Central memory CD4-positive, alpha-beta T cell (primary cell): ENCODE results near the gene BMAL2.
A peak's percentile ranks its signal among the peaks of the same experiment; 100 is the strongest.

Experiments
- DNase-seq: peaks from one replicate; pipeline ENCODE4 v3.0.0; 2022
- total RNA-seq, 3 experiments: gene quantifications; one replicate each; lab custom pipeline; 2026; lab: John Stamatoyannopoulos, UW

BMAL2 gene
- 0.19 to 12.5 (median 0.44) reads per million in 3 experiments for total RNA-seq

GRCh38 chr12:27332714-27333402, at the start of gene BMAL2:
Gene BMAL2 (plus strand): TSS chr12:27332836. CDS start chr12:27333073, 237 bp downstream.
- peak; percentile 23 for DNase-seq

DNA sequence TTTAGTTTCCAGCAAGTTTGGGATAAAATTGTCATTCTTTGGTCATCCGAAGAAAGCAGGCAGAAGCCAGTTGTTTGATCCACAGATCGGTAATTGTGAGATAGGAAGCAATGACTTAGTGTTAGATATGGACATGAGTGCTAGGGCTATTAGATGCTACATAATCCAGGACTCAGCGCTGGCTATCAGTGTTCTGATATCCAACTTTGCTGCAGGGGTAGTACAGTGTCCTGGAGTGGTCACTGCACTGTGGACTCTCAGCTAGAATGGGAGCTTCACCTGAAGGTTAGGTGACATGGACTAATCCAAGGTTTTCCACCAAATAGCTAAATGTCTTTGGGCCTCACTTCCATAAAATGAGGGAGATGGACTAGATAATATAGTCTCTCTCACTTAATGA, 48.6 kb upstream of the BMAL2 start:
- no peak for DNase-seq

DNA sequence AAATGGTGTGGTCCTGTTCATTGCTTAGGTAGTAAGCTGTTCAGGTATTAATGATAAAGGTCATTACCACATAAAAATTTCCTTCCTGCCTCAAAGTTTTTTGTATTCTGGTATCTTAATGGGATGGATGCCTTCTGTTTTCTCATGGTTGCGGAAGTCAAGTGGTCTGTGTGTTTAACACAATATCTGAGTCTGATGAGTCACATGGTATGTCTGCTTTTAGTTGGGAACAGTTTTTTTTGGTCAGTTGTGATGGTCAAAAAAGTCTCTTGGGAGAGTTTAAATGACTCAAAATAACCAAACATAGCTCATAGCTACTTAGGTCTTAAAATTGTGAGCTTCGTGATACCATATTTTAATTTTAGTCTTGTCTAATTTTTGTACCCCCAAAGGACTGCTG, 47.9 kb upstream of the BMAL2 start:
- DNase-seq, result no peak

DNA sequence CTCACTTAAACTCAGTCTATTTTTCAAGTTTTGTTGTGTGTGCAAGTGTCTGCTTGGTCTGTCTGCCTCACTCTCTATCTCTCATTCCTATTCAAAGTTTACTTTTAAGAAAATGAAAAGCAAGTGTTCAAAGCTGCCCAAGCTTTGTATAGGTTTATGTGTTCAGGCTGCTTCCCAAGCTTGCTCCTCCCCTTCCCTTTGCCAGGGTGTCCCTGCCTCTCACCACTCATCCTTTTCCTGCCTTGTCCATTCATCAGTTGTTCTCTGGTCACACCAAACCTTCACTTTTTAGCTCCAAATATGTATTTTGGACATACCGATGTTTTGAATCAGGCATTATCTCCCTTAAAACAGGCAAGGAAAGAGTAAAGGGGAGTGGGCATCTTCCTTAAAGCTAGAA, 47.2 kb upstream of the BMAL2 start:
- no peak for DNase-seq

GRCh38 chr12:27289414-27289813, 43.2 kb upstream of the BMAL2 start:
- no peak for DNase-seq

DNA sequence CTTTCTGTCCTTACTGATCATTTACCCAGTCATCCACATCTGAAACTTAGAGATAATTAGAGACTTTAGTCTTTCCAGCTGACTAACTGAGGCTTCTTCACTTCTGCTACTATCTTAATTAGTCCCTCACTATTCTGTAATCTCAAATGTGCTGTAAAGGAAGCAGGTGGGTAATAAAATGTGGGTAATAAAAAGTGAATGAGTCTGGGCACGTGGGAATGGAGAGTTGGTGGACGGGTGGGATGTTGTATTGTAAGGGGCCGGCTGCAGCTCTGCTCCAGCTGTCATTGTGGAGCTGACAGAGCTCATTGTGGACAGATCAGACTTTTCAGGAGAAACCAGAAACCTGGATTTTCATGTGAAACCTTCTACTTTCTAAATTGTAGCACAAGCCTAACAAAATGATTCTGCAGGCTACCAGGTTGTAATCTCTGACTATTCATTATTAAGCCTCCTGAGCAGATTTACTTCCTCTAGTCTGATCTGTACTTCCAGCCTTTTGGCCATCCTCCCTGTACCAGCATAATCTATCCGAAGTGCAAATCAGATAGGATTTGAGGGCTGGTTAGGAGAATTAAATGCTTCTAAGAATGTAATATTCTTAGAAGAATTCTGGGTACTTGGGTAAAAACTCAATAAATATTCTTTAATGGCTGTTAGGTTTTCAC, 42.0 kb upstream of the BMAL2 start:
- DNase-seq, result no peak

DNA sequence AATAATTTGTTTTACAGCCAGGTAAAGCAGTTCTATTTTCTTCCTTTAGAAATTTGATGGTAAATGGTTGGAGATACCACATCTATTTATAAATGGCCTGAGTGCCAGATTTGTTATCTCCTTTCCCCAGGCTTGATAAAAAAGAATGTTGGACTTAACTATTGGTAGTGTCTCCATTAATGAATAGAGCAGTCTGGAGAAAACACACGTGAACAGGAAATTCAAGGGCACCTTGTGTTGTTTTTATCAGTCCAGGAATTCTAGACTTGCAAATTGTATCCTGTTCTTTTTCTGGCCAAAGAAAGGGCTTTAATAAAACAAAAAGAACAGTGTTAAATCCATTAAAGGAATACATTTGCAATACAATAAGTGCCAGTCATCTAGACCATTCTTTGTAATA, 40.8 kb upstream of the BMAL2 start:
- no peak for DNase-seq

GRCh38 chr12:27292718-27293117, 39.9 kb upstream of the BMAL2 start:
- DNase-seq, result no peak

GRCh38 chr12:27293463-27293862, 39.2 kb upstream of the BMAL2 start:
- DNase-seq, result no peak

DNA sequence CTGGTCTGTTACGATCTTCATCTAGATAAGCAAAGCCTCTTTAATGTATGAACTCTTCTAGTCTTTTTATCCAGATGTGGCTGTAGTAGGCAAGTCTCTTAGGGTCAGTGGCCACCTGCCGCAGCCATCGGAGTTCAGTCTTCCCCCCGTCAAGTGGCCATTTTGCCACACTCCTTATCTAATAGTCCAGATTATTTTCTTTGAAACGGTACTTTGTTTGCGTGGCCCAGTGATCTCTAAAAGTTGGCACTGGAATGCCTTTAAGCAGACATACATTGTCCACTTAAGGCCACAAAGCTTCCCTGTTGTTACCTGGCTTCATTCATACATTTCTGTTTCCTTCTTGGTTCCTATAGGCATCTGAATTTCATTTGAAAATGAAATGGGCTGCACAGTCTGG, 36.0 kb upstream of the BMAL2 start:
- DNase-seq, result no peak

- no peak for DNase-seq
Measured at GRCh38 chr12:27297566-27297965, 35.1 kb upstream of the BMAL2 start.

GRCh38 chr12:27299102-27299501, 33.5 kb upstream of the BMAL2 start:
- no peak for DNase-seq

DNA sequence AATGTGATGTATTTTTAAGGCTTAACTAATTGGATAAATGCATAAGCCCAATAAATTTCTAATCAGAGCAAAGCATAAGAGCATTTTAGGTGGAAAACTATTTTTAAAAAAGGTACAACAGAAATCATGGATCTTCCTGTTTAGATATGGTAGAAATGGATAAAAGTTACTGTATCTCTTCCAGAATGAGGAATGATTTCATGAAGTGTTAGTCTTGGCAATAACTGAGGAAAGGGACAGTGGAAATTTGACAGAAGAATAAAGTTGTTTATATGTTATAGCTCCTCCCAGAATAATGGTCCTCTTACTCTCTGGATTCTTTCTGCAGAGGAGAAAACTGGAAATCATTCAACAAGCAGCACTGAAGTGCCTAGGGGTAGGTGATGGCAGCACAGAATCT, 32.4 kb upstream of the BMAL2 start:
- no peak for DNase-seq

GRCh38 chr12:27303139-27304111, 29.2 kb upstream of the BMAL2 start:
- no peak for DNase-seq

DNA sequence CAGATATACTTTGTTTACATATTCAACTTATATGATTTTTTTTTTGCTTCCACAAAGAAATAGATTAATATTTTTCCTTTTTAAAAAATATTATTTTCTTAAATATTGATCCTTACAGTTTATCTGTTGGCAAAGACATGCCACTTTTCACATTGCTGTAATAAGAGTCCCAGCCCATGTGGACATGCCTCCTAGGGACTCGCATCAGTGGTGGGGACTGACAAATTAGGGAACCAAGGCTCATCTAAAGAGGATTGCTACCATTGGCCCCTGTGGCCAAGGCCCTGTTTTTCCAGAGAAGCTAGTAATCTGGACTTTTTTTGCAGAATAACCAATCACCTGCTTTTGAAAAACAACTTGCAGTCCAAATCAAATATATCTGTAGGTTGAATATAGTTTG, 27.8 kb upstream of the BMAL2 start:
- DNase-seq, result no peak

- DNase-seq, result peak; percentile 28
Measured at GRCh38 chr12:27305673-27306456, 26.8 kb upstream of the BMAL2 start.

DNA sequence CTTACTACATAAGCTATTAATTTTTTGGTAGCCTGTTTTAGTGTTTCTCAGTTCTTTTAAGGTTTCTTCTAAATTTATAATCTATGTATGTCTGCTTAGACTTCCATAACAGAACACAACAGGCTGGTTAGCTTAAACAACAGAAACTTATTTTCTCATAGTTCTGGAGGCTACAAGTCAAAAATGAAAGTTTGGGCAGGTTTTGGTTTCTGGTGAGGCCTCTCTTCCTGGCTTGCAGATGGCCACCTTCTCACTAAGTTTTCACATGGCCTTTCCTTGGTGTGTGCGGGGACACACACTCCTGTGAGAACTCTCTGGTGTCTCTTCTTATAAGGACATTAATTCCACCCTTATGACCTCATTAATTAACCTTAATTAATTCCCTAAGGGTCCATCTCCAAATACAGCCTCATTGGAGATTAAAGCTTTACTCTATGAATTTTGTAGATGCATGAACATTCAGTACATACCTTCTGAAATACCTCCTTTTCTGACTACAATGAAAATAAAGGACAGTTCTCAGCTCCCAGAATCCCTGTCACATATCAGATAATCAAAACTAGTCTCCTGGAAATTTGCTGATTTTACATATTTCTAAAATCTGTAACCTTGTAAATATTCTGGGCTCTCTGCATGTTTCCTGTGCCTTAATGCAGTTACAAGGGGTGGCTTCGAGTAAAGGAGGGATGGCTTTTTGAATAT, 23.2 kb upstream of the BMAL2 start:
- DNase-seq, result no peak

GRCh38 chr12:27309995-27310315, 22.7 kb upstream of the BMAL2 start:
- no peak for DNase-seq

GRCh38 chr12:27316947-27317346, 15.7 kb upstream of the BMAL2 start:
- DNase-seq, result no peak

- DNase-seq, result no peak
Measured at GRCh38 chr12:27319409-27319808, 13.2 kb upstream of the BMAL2 start.

DNA sequence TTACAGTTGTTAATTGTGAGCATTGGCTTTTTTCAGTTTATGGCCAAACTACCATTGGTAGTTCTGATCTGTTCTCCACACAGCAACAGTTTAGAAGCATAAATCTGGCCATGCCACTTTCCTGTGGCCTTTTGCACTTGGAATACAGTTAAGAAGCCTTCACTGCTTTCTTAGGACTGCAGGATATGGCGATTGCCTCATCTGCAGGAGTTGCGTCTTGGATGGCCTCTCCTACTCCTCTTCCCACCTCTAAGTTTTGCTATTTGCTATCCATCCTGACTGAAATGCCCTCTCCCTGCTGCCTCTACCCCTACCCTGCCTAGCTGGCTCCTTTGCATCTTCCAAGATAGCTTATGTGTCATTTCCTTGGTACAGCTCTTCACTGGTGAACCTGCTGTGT, 12.8 kb upstream of the BMAL2 start:
- DNase-seq, result no peak

- no peak for DNase-seq
Measured at GRCh38 chr12:27324530-27324929, 8.1 kb upstream of the BMAL2 start.
